Aorta (tissue), 5 donors: ENCODE results near the gene GRK1. TPM values are rescaled to one million over a fixed set of nuclear protein-coding genes. Genes with fewer than 3 reads are reported as not detected.
"Not testable (repeated sequence)": the region's sequence is repeated elsewhere in the genome, so short reads cannot be mapped to it uniquely, and the experiment has no call there.

Source experiments
- ATAC-seq: fragments of 200-7000 bp; cut with Tn5 transposase; one replicate; pipeline ENCODE4 v1.9.1; 2022; ENCODE audit warnings: moderate library complexity; ENCODE audit not compliant: low FRiP score
- DNase-seq, 2 donors: peaks; one replicate each; pipeline ENCODE4 v3.0.0-alpha.2; 2020
- H3K27ac ChIP-seq, 2 donors: one replicate each; pipeline ENCODE4 v1.5.1; 2013; ENCODE audit warnings: low read length in 2 of 2, mild to moderate bottlenecking in 2 of 2, moderate library complexity in 2 of 2, control low read depth in 1 of 2, inconsistent platforms in 1 of 2, low read depth in 1 of 2
- H3K27me3 ChIP-seq, 2 donors: one replicate each; pipeline ENCODE4 v1.6.1; 2013; ENCODE audit warnings: control low read depth in 1 of 2, low read length in 1 of 2, mild to moderate bottlenecking in 1 of 2, moderate library complexity in 1 of 2; ENCODE audit not compliant: insufficient read depth in 2 of 2, control insufficient read depth in 1 of 2
- H3K36me3 ChIP-seq, 2 donors: one replicate each; pipeline ENCODE4 v1.6.1; 2013; ENCODE audit warnings: control low read depth in 1 of 2, low read length in 1 of 2, mild to moderate bottlenecking in 1 of 2; ENCODE audit not compliant: insufficient read depth in 2 of 2, control insufficient read depth in 1 of 2
- H3K4me1 ChIP-seq, 2 donors: one replicate each; pipeline ENCODE4 v1.6.1; 2013; ENCODE audit warnings: low read length in 2 of 2, control low read depth in 1 of 2, mild to moderate bottlenecking in 1 of 2, moderate library complexity in 1 of 2; ENCODE audit not compliant: insufficient read depth in 2 of 2, control insufficient read depth in 1 of 2
- H3K4me3 ChIP-seq, 2 donors: one replicate each; pipeline ENCODE4 v1.5.1; 2013; ENCODE audit warnings: low read length in 2 of 2, control low read depth in 1 of 2, mild to moderate bottlenecking in 1 of 2
- H3K9me3 ChIP-seq: one replicate; pipeline ENCODE4 v1.6.1; 2013; ENCODE audit warnings: mild to moderate bottlenecking, low read length; ENCODE audit not compliant: control insufficient read depth
- WGBS, 2 donors: extraction: QIAGEN DNeasy Blood & Tissue Kit; methylation state at CpG; one replicate each; pipeline ENCODE4 v1.1.7; 2013; 5-methylcytosine and 5-hydroxymethylcytosine counted together
- intact Hi-C, 2 donors: fragments of 100-400 bp; cut with DNase I; formaldehyde crosslinking; loops; one replicate each; pipeline versions ENCODE4 v1.14.2 to v1.15.0; 2022
- polyA plus RNA-seq, 2 donors: library from polyadenylated mRNA; stranded (reverse); fragments of 200-250 nt; gene quantifications; one replicate each; pipeline ENCODE4 v1.2.3, GENCODE V29; 2013
- total RNA-seq, 2 donors: library from RNA; stranded (reverse); fragmentation: NEBNext Ultra II Directional; extraction: Animal tissue kit (Norgen Biotek cat#: 25700); gene quantifications; one replicate each; pipeline ENCODE4 v1.2.1, GENCODE V29; 2021
- donor health status: healthy with polysubstance abuse.
- donor health status: Bipolar disorder and iron deficiency.
- donor health status: DM: no; HTN: no; CAD: no.
- donor health status: DM: no; HTN: no; CAD: no.
- donor health status: DM: yes; HTN: yes; CAD: no.

Gene GRK1
- total and polyA plus RNA-seq, 4 donors: 0.10 TPM; not detected in 3

- WGBS, 2 donors: 76 to 79% methylated on average over 15 of the region's 15 CpGs
- no peak overlapping the region for H3K27ac ChIP-seq
- no peaks in the 10 kb centered on the region for H3K4me1 ChIP-seq
- H3K4me3 ChIP-seq: no peak overlapping the region
- no peaks in the 10 kb centered on the region for H3K9me3 ChIP-seq
- DNase-seq (peak; percentile 38 to 44), ATAC-seq (no peak)
- intact Hi-C loops: no loop called here
- no peaks in the 10 kb centered on the region for H3K27me3 ChIP-seq
- H3K36me3 ChIP-seq: no peaks in the 10 kb centered on the region
Measured at GRCh38 chr13:113741191-113741668, 74.2 kb downstream of the GRK1 start.

- peak; percentile 76 to 78 for DNase-seq
Measured at GRCh38 chr13:113742000-113742441, 75.0 kb downstream of the GRK1 start.

DNA sequence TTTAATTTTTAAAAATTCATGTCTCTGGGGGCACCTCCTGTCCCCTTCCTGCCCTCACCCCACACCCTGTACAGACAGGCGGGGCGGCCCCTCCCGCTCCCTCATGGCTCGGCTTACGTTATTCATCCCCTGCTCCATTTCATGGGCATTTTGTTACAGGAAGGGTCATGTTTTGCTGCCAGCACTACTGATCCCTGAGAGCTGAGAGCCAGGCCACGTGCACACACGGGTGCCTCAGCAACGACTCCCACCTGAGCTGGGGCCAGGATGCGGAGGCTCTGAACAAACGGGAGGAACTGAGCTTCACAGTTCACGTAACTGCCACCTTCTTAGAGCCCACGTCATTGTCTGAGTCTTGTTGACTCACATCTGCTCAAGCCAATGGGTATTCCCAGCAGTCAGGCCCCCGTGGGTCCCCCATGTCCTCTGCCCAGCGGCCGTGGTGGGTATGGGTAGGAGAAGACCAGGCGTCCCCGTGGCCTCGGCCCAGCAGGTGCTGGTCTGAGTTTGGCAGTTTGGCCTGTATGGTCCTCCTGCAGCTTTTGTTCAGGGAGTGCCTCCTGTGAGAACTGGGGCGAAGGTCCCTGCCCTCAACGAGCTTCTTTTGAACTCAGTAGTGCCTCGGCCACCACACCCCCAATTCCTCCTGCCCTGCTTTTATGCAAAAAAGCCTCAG lies 75.6 kb downstream of the GRK1 start:
- no peaks in the 10 kb centered on the region for H3K27me3 ChIP-seq
- H3K4me1 ChIP-seq: no peaks in the 10 kb centered on the region
- no peak for ATAC-seq
- no peak overlapping the region for H3K27ac ChIP-seq
- no peaks in the 10 kb centered on the region for H3K9me3 ChIP-seq
- peak; percentile 34 to 46 for DNase-seq
- H3K4me3 ChIP-seq: no peak overlapping the region
- no peaks in the 10 kb centered on the region for H3K36me3 ChIP-seq
- 81 to 82% methylated on average over 21 of the region's 21 CpGs for WGBS, 2 donors
- intact Hi-C loops: no loop called here

More at GRCh38 chr13:113742000-113742441, 75.0 kb downstream of the GRK1 start:
- peak; percentile 54 for ATAC-seq
- intact Hi-C loops: no loop called here
- WGBS, 2 donors: 29 to 30% methylated on average over 15 of the region's 15 CpGs
- no peaks in the 10 kb centered on the region for H3K36me3 ChIP-seq
- H3K27me3 ChIP-seq: no peaks in the 10 kb centered on the region
- no peaks in the 10 kb centered on the region for H3K9me3 ChIP-seq
- no peak overlapping the region for H3K4me3 ChIP-seq
- H3K4me1 ChIP-seq: no peaks in the 10 kb centered on the region
- H3K27ac ChIP-seq: no peak overlapping the region

GRCh38 chr13:113743366-113744195 lies 76.6 kb downstream of the GRK1 start:
- DNase-seq: peak; percentile 41 to 60
- intact Hi-C loops: no loop called here
- no peak overlapping the region for H3K4me3 ChIP-seq
- no peaks in the 10 kb centered on the region for H3K4me1 ChIP-seq
- no peak for ATAC-seq
- no peaks in the 10 kb centered on the region for H3K9me3 ChIP-seq
- 87% methylated on average over 21 to 24 of the region's 24 CpGs for WGBS, 2 donors
- H3K27ac ChIP-seq: no peak overlapping the region
- H3K27me3 ChIP-seq: no peaks in the 10 kb centered on the region
- H3K36me3 ChIP-seq: no peaks in the 10 kb centered on the region

- no peak for ATAC-seq
- Histone ChIP-seq H3K36me3 (no peaks in the 10 kb centered on the region), H3K27ac (no peak overlapping the region), H3K9me3 (no peaks in the 10 kb centered on the region), H3K4me3 (no peak overlapping the region), H3K4me1 (no peaks in the 10 kb centered on the region), H3K27me3 (no peaks in the 10 kb centered on the region)
- DNase-seq: peak; percentile 43 to 45
- WGBS, 2 donors: 84 to 87% methylated on average over 21 of the region's 21 CpGs
- intact Hi-C loops: no loop called here
Measured at GRCh38 chr13:113744197-113745000, 77.4 kb downstream of the GRK1 start.

DNA sequence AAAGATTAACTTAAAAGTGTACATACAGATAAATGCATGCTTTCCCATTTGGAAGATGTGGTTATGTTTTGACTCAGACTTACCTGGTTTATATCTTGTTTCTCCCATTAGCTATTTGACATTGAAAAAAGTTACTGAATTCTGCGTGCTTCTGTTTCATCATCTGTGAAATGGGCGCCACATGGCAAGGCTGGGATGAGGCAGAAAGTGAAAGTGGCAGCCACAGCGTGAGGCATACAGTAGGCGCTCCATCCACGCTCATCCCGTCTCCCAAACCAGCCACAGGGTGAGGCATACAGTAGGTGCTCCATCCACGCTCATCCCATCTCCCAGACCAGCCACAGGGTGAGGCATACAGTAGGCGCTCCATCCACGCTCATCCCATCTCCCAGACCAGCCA lies 78.0 kb downstream of the GRK1 start:
- Histone ChIP-seq H3K4me3 (no peak overlapping the region), H3K27ac (no peak overlapping the region), H3K36me3 (no peaks in the 10 kb centered on the region), H3K9me3 (no peaks in the 10 kb centered on the region), H3K4me1 (no peaks in the 10 kb centered on the region), H3K27me3 (no peaks in the 10 kb centered on the region)
- 94 to 97% methylated on average over 8 to 9 of the region's 9 CpGs for WGBS, 2 donors
- intact Hi-C loops: no loop called here
- ATAC-seq (no peak), DNase-seq (no peak)

DNA sequence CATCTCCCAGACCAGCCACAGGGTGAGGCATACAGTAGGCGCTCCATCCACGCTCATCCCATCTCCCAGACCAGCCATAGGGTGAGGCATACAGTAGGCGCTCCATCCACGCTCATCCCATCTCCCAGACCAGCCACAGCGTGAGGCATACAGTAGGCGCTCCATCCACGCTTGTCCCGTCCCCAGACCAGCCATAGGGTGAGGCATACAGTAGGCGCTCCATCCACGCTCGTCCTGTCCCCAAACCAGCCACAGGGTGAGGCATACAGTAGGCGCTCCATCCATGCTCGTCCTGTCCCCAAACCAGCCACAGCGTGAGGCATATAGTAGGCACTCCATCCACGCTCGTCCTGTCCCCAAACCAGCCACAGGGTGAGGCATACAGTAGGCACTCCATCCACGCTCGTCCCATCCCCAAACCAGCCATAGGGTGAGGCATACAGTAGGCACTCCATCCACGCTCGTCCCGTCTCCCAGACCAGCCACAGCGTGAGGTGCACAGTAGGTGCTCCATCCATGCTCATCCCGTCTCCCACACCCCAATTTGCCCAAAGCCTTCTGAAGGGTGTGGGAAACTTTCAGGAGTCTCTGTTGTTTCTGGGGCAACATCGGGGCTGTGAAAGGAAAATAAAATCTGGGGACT lies 78.6 kb downstream of the GRK1 start:
- H3K9me3 ChIP-seq, H3K36me3 ChIP-seq, DNase-seq, H3K27me3 ChIP-seq, H3K4me3 ChIP-seq, ATAC-seq, H3K4me1 ChIP-seq, H3K27ac ChIP-seq, intact Hi-C loops: not testable (repeated sequence)
- 92 to 93% methylated on average over 24 of the region's 24 CpGs for WGBS, 2 donors

DNA sequence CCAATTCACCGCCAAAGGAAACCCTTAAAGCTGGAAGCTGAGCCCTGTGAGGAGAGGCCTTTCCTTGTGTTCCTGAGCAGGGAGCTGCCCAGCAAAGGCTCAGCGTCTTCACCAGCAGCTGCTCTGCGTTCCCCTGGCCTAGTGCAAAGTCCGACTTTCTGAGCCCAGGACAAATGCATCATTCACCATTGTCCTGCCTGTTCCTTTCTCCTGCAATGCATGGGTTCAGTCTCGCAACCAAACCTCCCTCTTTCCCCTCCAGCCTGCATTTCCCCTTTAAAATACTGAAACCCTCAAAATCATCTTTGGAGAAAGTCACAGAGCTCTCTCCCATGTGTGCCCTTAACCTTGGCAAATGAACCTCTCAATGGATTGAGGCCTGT lies 79.1 kb downstream of the GRK1 start:
- no peaks in the 10 kb centered on the region for H3K36me3 ChIP-seq
- H3K27ac ChIP-seq: no peak overlapping the region
- ATAC-seq: no peak
- H3K27me3 ChIP-seq: no peaks in the 10 kb centered on the region
- no peak for DNase-seq
- 85 to 90% methylated on average over 5 of the region's 5 CpGs for WGBS, 2 donors
- no peaks in the 10 kb centered on the region for H3K4me1 ChIP-seq
- no peaks in the 10 kb centered on the region for H3K9me3 ChIP-seq
- intact Hi-C loops: no loop called here
- H3K4me3 ChIP-seq: no peak overlapping the region
